Pulmonary artery endothelial cell (primary cell): ENCODE results near the gene FILIP1. TPM values are rescaled to one million over a fixed set of nuclear protein-coding genes. Genes with fewer than 3 reads are reported as not detected.

ENCODE experiments used
- DNase-seq: peaks from one replicate; pipeline ENCODE4 v3.0.0-alpha.2; 2011; ENCODE audit warnings: low read depth, low spot score
- total RNA-seq: library from RNA; depleted of rRNA; stranded (reverse); fragments of >200 nt; gene quantifications from 2 replicates; pipeline ENCODE4 v1.2.3, GENCODE V29; 2014

FILIP1 gene
- total RNA-seq, 1 donor from 2014 or later = 2.3 TPM

DNA sequence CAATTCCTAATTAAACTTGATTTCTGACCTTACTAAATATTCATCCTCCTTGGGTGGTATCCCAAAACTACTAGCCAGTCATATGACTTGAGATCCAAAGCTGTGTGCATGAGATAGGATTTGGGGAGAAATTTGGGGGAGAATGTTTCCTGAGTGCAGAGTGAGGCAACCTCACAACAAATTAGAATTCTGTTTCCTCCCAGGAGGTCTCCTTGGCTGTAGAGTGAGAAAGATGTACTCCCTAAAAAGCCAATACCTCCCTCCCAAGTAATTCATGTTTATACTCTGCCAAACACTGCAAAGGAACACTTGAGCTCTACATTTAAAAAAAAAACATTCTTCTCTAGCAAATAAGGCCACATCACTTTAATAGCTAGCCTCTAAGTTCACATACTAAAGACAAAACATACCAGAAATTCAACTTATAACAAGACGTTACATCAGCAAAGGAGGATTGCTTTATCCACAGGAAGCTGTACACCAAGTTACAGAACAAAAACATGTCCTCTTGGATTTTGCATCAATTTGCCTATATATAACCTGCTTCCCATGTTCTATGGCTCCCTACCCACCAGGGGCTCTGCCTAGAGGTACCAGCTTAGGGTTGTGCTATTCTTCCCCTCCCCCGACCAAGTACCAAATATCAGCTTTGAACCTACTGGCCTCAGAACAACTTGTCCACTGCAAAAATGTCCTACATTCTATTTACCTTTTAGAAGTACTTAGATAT, 193.6 kb downstream of the FILIP1 start:
- no peak for DNase-seq

DNA sequence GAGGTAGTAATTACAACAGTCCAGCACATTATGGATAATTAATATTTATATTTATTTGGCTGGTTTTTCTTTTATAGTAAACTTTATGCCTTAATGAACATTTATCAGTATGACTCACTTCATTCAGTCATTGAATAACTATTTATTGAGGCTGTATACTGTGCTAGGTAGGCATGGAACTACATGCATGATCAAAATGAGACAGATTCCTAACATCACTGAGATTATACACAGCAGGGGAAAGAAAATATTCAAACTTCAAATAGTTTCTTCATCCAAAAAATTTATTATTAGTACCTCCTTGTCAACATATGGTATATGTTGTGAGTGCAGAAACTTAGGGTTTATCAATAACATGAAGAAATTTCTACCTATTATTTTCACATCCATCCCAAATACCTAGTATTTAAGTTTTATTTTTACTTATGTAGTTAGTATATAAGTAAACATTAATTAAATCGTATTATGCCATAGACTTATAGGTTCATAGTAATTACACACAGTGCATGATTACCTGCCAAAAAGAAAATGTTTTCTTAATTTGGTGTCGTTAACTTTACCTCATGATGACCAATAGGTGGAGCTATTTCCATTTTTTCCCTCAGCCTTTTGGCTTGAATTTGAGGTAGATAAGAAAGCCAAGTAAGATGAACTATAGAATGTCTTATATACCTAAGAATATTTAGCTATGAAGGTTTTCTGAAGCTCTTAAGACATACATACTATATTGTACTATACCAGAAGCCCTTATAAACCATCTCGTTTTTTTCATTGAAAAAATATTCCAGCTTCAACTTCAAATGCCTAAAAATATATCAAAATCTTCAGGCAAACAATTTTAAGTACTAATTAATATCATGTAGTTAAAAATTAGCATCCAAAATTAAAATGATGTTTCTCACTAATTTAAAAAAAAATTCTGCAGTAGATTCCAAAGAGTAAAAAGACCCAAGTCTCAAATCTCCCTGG, 196.5 kb downstream of the FILIP1 start:
- no peak for DNase-seq

DNA sequence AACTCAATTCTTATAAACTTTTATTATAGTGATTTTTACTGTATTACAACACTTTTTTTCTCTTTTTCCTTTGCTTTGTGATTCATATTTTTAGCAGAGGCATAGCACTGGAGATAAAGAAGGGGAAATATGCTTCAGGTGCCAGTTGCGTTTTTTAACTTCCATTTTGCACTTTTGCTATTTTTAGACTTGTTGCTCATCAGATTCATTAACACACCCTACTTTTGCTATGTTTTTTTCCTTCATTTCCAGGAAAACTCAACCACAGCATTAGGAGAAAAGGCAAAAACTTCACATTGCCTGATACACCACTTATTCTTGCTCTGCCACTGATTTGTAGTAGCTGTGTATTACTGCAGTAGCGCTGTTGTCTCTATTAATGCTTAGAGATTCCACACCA, 201.0 kb downstream of the FILIP1 start:
- DNase-seq = no peak

DNA sequence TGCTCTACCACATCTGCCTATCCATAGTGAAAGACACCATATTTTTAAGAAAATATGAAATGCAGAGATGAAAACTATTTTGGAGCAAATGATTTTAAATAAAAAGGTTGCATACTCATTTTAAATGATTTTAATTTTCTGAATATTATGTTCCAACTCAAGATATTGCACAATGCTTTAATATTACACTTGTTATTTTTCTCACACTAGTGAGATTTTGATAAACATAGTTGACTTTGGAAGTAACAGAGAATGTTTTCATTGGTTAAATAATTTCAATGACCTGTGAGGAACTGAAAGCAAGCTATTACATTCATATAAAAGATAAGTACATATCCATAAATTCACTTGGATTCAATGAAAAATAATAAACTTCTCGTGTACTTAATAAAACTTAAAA, 201.9 kb downstream of the FILIP1 start:
- no peak for DNase-seq

DNA sequence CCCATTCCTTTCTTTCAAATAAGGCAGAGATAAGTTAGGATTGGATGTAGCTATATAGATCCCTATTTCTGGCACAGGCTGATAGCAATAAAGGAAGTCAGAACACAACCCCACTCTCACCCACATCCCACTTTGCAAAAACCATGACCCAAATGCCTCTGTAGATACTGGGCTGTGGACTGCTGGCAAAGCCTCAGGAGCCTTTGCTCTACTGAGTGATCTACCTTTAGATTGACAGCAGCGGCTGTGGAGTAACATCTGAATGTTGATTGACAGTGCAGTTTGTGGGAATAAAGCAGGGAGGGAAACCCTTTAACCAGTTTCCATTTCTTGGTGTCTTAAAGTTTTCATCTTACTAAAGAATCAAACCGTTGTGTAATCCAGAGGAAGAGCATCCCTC, 202.3 kb downstream of the FILIP1 start:
- no peak for DNase-seq

DNA sequence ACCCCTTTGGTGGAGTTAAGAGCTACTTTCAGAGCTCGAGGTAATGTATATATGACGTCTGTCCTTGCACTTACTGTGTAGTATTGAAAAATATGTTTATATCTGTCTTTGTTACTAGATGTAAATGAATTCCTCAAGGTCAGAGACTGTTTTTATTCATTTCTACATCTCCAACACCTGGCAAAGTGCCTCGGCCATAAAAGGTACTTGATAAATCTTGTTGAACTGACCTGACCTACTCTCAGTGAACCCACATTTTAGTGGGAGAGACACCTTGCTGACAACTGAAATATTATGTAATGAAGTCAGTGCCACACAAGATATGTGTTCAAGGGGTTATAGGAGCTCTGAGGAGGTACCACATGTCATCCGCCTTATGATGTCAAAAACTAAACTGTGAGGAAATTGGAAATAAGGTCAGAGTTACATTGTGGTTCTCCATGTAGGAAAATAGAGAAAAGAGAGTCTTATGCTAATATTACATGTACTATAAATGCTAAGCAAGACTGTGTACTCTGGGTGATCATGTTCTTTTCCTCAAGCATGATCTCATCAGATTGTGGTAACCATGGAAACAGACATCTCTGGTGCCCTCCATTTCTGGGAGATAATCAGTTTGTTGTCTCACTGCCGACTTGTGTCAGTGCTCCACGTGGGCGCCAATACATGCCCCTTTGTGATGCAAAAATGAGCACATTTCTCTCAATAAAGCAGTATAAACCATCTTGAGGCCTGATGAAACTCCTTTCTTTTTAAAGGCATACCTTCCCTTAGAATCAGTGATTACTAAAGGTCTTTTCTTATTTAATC, 203.3 kb downstream of the FILIP1 start:
- DNase-seq = no peak

DNA sequence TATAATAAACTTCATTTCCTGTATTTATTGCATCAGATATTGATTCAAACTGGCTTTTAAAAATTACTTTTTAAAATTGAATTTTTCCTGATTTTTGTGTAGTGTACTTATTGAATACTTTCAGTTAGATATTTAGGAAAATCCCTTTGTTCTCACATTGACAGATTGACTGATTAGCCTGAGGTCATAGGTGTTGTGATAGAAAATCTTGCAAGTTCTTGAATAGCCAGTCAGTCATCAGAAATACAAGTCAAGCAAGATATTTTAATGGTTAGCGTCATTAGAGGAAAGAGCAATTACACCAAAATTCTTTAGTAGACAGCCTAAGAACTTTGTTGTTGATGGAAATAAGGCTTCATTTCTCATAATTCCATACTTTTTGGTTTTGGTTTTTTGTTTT, 205.6 kb downstream of the FILIP1 start:
- no peak for DNase-seq

DNA sequence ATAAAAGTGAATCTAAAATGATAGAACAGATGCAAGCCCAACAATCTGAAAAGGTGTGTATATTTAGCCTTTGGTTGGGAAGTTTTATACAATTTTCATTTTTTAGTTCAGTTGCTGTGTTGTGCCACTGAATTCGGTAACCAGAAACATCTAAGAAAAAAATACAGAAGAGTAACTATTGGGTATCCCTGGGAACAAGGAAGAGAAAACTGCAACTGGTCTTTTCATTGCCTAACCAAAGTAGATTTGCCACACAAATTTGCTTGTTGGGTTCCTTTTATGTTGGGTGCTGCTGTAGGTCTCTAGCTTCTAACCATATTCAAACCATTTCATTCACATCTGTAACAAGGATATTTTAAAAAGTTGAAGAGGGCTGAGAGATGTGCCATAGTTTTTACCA, 206.2 kb downstream of the FILIP1 start:
- DNase-seq = no peak

DNA sequence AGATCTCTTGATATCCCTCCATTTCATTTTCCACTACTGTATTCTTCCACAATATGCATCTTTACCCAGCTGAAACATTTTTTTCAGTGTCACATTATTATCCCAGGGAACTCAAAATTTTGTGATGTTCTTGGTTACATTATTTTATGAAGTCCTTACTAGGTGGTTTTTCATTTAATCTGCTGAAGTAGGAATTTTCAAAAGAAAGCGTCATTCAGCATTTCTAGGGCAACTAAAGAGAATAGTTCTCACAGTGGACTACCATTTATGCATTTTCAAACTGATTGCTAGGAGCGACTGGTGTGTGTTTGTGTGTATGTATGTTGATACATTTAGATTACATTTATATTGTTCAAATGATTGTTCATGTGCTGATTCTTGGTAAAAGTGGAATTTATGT, 206.6 kb downstream of the FILIP1 start:
- DNase-seq = no peak

DNA sequence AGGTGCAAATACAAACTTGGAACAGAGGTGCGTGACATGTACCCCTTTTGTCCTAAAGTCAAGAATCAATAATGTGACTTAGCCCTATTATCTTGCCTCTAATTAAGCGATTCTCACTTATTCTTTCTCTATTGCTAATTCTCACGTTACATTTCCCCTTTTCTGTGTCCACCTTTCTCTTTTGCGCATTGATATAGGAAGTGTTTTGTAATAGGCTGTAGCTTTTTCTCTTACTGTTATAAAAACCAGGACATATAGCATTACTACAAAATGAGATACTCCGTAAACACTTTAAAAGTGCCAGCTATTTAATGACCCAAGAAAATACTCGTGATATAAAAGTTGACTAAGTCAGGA, 208.3 kb downstream of the FILIP1 start:
- DNase-seq = no peak

DNA sequence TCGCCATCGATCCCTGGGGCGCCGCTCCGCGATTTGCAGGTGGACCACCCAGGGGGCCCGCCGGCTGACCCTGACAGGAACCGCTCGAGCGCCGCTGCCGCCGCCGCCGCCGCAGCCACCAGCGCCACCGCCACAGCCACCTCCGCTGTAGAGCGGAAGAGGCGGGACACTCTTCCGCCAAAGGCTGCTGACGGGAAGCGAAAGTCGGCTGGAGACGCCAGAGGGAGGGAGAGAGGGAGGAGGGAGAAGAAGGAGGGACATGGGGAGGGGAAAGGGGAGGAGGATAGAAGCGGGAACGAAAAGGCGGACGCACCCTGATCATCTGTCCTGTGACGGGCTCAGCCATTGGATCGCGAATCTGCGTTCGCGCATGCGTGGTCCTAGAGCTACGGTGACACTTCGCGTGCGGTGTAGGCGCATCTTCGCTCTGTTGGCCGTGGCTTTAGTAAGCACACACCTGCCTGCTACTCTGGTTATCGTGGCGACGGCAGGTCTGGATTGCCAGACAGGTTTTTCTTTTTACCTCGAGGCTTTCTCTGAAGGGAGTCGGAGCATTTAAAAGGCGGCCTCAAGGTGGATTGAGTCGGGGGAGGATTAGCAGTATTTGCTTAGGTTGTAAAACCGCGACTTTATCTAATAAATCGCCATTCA, 208.8 kb downstream of the FILIP1 start, which contains the start of gene TMEM30A:
TMEM30A (minus strand) TSS at position 161 of the 651 bp plus-strand sequence; CDS start at position 7, 154 bp downstream.
- DNase-seq = peak; percentile 99

DNA sequence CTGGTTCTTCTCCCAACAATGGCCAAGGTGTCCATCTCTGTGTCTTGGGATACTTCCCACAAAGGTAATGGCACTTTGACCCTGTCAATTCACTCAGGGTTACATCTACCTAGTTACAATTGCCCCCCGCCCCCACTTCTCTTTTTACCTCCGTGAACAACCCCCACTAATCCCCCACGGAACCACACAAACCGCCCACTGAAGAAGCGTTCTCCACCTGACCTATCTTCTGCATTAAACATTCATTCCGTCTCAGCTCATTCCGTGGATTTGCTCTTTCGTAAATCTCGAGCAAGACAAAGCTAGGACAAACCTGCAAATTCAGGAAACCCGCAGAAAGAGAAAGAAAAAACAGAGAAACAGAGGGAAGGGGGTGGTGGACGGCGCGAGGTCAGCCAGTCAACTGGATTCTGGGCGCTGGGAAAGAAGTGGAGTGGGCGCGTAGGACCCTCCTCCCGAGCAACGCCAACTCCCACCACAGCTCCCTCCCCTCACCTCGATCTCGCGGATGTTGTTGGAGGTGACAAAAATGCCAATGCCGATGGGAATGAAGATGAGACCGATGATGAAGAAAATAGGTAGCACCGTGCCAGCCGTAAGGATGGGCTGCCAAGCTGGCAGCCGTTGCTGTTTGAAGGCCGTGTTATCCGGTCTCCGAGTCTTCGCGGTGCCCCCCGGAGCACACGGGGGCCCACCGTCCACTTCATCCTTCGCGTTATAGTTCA, 209.5 kb downstream of the FILIP1 start:
- no peak for DNase-seq

DNA sequence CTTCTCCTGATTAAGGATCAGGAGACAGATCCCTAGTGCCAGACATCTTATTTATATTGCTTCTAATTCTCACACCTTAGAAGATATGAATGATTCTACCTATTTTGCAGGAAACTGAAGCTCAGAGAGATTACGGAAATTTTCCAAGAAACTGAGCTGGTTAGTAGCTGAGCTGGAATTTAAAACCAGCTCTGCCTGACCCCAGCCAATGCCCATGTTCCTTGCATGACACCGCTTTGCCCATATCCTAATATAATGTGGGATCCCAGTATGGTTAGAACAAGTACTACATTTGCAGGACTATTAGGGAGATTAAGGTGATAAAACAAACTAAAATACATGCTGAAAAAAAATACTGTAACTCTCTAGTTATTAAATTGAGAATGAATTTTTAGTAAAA, 210.9 kb downstream of the FILIP1 start:
- DNase-seq = no peak

DNA sequence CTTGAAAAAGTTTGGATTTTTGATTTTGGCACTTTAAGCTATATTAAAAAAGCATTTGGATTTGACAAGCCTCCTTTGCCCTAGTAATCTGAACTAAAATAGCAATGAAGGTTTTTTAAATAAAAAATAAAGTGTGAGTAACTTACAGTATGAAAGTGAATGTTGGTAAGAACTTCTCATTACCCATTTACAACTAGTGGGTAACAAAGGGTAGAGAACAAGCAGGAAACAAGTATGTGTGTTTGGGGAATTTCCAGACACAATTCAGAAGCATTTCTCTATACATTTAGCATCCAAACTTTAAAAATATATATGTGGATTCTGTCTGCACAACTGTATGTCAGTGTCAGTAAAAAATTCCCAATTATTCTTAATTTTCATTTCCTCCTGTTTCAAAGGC, 211.9 kb downstream of the FILIP1 start:
- no peak for DNase-seq

DNA sequence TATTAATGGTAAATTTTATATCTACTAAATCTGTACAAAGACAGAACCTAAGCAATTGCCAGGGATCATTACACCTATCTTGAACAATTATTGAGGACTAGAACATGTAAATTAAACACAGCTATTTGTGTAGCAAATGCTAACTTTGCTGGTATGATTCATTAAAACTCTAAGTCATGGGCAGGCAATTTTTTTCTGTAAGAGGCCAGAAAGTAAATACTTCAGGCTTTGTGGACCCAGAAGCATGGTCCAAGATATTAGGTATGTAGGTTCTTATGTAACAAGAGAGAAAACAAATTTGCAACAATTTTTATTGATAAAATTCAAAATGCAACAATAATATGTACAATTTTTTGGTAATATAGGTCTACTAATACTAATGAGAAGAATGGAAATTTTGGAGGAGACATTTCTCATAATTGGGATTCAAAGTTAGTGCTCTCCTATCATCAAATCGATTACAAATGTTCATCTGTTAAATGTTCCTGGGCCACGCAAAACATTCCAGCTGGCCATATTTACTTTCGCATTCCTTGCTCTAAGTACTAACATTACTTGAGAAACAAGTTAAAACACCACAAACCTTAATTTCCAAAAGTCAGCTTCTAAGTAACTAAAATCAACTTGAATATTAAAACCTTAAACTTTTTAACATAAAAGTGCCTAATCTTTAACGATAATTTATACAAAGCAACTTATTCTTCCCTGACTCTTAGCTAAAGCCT, 213.3 kb downstream of the FILIP1 start:
- DNase-seq = no peak

DNA sequence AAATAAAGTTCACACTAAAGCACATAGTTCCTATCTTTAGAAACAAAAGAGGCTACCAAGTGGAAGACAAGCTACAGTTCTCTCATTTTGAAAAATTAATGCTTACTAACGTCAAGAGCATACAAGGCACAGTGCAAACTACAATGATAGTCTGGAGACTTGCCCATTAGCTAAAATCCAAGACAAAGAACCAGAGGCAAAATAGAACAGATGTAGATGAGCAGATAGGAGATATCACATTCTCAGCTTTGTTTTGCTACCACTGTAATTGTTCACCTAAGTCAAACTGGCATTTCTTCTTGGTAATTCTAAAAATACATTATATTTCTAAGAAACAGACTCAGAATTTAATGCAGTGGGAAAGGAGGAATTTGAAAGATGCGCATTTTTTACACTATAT, 214.2 kb downstream of the FILIP1 start:
- peak; percentile 53 for DNase-seq

DNA sequence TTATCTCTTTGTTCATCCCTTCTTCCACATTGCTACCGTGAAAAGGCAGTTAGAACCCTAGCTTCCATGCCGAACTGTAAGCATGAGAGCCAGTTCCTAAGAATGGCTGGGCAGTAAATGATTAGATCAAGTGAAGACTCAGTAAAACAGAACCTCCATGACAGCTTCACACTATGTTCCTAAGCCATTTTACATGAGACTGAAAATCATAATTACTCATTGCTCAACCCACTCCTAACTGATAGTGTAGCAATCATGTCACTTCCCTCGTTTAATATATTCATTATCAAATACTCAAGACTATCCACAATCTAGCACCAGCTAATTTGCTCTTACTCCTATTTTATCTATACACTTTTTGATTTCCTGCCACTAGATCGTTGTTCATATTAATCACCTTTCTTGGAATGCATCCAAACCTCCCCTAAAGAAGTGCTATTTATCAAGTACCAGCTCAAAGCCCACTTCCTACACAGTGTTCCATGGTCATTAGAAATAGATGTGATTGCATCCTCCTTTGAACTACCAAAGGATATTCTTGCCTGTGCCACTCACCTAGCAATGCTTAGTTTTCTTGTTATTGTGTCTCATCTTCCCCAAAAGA, 215.0 kb downstream of the FILIP1 start:
- DNase-seq = no peak

DNA sequence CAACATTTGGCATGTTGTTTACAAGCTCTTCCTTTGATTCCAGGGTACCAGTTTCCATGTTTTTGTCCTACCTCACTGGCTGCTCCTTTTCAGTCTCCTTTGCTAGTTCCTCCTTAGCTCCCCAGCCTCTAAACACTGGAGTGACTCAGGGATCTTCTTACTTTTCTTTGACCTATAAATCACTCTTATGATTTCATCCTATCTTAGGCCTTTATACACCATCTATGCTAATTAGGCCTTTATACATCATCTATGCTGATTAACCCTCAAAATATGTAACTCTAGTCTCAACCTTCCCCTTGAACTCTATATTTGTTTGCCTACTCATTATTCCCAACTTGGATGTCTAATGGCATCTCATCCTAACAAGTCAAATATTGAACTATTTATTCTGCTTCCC, 218.5 kb downstream of the FILIP1 start:
- no peak for DNase-seq

DNA sequence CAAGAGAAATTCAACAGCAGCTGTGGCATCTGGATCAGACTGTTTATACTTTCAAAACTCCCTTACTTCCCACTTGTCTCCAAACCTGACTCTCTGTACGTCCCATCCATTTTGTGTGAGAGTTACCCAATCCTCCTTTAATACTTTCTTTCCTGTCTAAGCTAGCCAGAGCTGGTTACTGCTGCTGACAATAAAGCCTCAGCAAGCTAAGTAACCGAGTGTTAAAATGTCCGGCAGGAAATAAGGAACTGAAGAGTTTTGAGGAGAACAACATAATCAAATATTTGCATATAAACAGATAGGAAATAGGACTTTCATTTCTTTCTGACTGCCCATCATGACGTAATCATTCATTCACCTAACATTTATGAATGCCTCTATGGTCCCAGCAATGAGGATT, 220.6 kb downstream of the FILIP1 start:
- no peak for DNase-seq
